ENCODE results near the gene PGAP6. TPM values are rescaled to one million over a fixed set of nuclear protein-coding genes. Genes with fewer than 3 reads are reported as not detected.

The PGAP6 gene
- total RNA-seq, 2 donors from 2014 or later, result 104 to 115 TPM

- Mint-ChIP-seq H3K9me3 (no peaks in the 10 kb centered on the region), H3K4me3 (peak overlapping the region; percentile 72), H3K27me3 (ENCODE audit: insufficient read depth) (no peaks in the 10 kb centered on the region), H3K36me3 (ENCODE audit: low read depth) (peaks cover 21% of the 10 kb centered on the region), H3K27ac (peak overlapping the region; percentile 78), H3K4me1 (peaks cover 11% of the 10 kb centered on the region)
- H3K27ac ChIP-seq (ENCODE audit: low read depth, low read length), result peak overlapping the region; percentile 24
- peak; percentile 62 for DNase-seq
- H3K27me3 ChIP-seq (ENCODE audit: control insufficient read depth, insufficient read depth, low read length, poor library complexity, severe bottlenecking), result no peaks in the 10 kb centered on the region
- H3K9ac ChIP-seq (ENCODE audit: extremely low read depth, low read length, poor library complexity, severe bottlenecking), result no peak overlapping the region
- peak overlapping the region; percentile 62 for H3K4me3 ChIP-seq (ENCODE audit: low read length)
- peaks cover 49% of the 10 kb centered on the region for H3K36me3 ChIP-seq (ENCODE audit: control insufficient read depth, insufficient read depth, low read length)
- no peaks in the 10 kb centered on the region for H3K9me3 ChIP-seq (ENCODE audit: control insufficient read depth, low read length)
- no peaks in the 10 kb centered on the region for H3K4me1 ChIP-seq (ENCODE audit: control insufficient read depth, insufficient read depth, low read length)
- no peak for TF ChIP-seq CTCF (conservative IDR thresholded peaks at IDR 0.05)
- 74 to 80% methylated on average over 6 to 10 of the region's 10 CpGs for WGBS, 2 experiments (ENCODE audit: insufficient coverage in 1 of 2, insufficient read length in 1 of 2)
These were observed 10.7 kb downstream of the PGAP6 start for GRCh38 chr16:370979-371514.

GRCh38 chr16:370443-370842 is 11.3 kb downstream of the PGAP6 start, which contains the start of gene MRPL28:
Gene MRPL28 (minus strand): TSS chr16:370538. CDS start chr16:370218, 320 bp downstream.
- peaks cover 11% of the 10 kb centered on the region for H3K4me1 Mint-ChIP-seq
- no peak within 1 kb of the TSS for H3K9ac ChIP-seq (ENCODE audit: extremely low read depth, low read length, poor library complexity, severe bottlenecking)
- peak within 1 kb of the TSS; percentile 78 for H3K27ac Mint-ChIP-seq
- H3K4me3 ChIP-seq (ENCODE audit: low read length), result peak within 1 kb of the TSS; percentile 77
- peak within 1 kb of the TSS; percentile 24 for H3K27ac ChIP-seq (ENCODE audit: low read depth, low read length)
- peak within 1 kb of the TSS; percentile 72 for H3K4me3 Mint-ChIP-seq
- peak; percentile 98 for DNase-seq
- no peaks in the 10 kb centered on the region for H3K9me3 ChIP-seq (ENCODE audit: control insufficient read depth, low read length)
- H3K4me1 ChIP-seq (ENCODE audit: control insufficient read depth, insufficient read depth, low read length), result no peaks in the 10 kb centered on the region
- TF ChIP-seq CTCF (conservative IDR thresholded peaks at IDR 0.05), result no peak
- H3K27me3 ChIP-seq (ENCODE audit: control insufficient read depth, insufficient read depth, low read length, poor library complexity, severe bottlenecking), result no peaks in the 10 kb centered on the region
- peaks cover 18% of the 10 kb centered on the region for H3K36me3 Mint-ChIP-seq (ENCODE audit: low read depth)
- H3K27me3 Mint-ChIP-seq (ENCODE audit: insufficient read depth), result no peaks in the 10 kb centered on the region
- H3K9me3 Mint-ChIP-seq, result no peaks in the 10 kb centered on the region
- peaks cover 47% of the 10 kb centered on the region for H3K36me3 ChIP-seq (ENCODE audit: control insufficient read depth, insufficient read depth, low read length)
- 0 to 1% methylated on average over 3 to 28 of the region's 30 CpGs for WGBS, 2 experiments (ENCODE audit: insufficient coverage in 1 of 2, insufficient read length in 1 of 2)

- peak; percentile 76 for DNase-seq
- H3K27ac Mint-ChIP-seq, result peak overlapping the region; percentile 61
- no peak for TF ChIP-seq CTCF (conservative IDR thresholded peaks at IDR 0.05)
- Histone ChIP-seq H3K27me3 (ENCODE audit: control insufficient read depth, insufficient read depth, low read length, poor library complexity, severe bottlenecking) (no peaks in the 10 kb centered on the region), H3K9me3 (ENCODE audit: control insufficient read depth, low read length) (no peaks in the 10 kb centered on the region), H3K27ac (ENCODE audit: low read depth, low read length) (no peak overlapping the region), H3K36me3 (ENCODE audit: control insufficient read depth, insufficient read depth, low read length) (peaks cover 42% of the 10 kb centered on the region), H3K9ac (ENCODE audit: extremely low read depth, low read length, poor library complexity, severe bottlenecking) (no peak overlapping the region), H3K4me1 (ENCODE audit: control insufficient read depth, insufficient read depth, low read length) (no peaks in the 10 kb centered on the region), H3K4me3 (ENCODE audit: low read length) (peak overlapping the region; percentile 77)
- H3K4me3 Mint-ChIP-seq, result peak overlapping the region; percentile 72
- 31 to 49% methylated on average over 17 to 26 of the region's 44 CpGs for WGBS, 2 experiments (ENCODE audit: insufficient coverage in 1 of 2, insufficient read length in 1 of 2)
- H3K4me1 Mint-ChIP-seq, result peaks cover 11% of the 10 kb centered on the region
- H3K36me3 Mint-ChIP-seq (ENCODE audit: low read depth), result peaks cover 16% of the 10 kb centered on the region
- H3K27me3 Mint-ChIP-seq (ENCODE audit: insufficient read depth), result no peaks in the 10 kb centered on the region
- no peaks in the 10 kb centered on the region for H3K9me3 Mint-ChIP-seq
These were observed 11.8 kb downstream of the PGAP6 start for GRCh38 chr16:369866-370436.

Data from endodermal cell (in vitro differentiated cells).